Bronchial epithelial cell (primary cell): ENCODE data around the gene SEMA4A. TPM values are rescaled to one million over a fixed set of nuclear protein-coding genes. Genes with fewer than 3 reads are reported as not detected.

Experiments used
- DNase-seq: peaks from one replicate; pipeline ENCODE4 v3.0.0-alpha.2; 2010; ENCODE audit warnings: low read depth
- FAIRE-seq: peaks from 2 replicates; lab custom pipeline; 2011; peaks lifted over from hg19 to GRCh38; lab: Jason Lieb, UNC
- H3K27me3 ChIP-seq: 2 replicates; pipeline ENCODE4 v1.5.1; 2011; ENCODE audit warnings: low read length; ENCODE audit not compliant: control insufficient read depth, insufficient read depth
- H3K36me3 ChIP-seq: 2 replicates; pipeline ENCODE4 v1.5.1; 2011; ENCODE audit warnings: low read length; ENCODE audit not compliant: control insufficient read depth, insufficient read depth
- H3K4me3 ChIP-seq: 2 replicates; pipeline ENCODE4 v1.5.1; 2011; ENCODE audit warnings: mild to moderate bottlenecking, low read depth, low read length, control low read depth
- CTCF ChIP-seq: IDR thresholded peaks from 2 replicates; pipeline ENCODE4 v1.5.1; 2011; ENCODE audit warnings: mild to moderate bottlenecking, moderate library complexity, low read length, control low read depth, inconsistent platforms; ENCODE audit not compliant: insufficient read depth, severe bottlenecking
- total RNA-seq: library from RNA; depleted of rRNA; stranded (reverse); fragments of >200 nt; gene quantifications from 2 replicates; pipeline ENCODE4 v1.2.1, GENCODE V29; 2014

Gene SEMA4A
- total RNA-seq, 1 donor from 2014 or later, result 1.8 TPM

GRCh38 chr1:156108664-156109241 lies 44.6 kb upstream of the SEMA4A start:
- no peak for FAIRE-seq
- Histone ChIP-seq H3K36me3 (no peaks in the 10 kb centered on the region), H3K4me3 (no peak overlapping the region), H3K27me3 (no peaks in the 10 kb centered on the region)
- no peak for TF ChIP-seq CTCF
- DNase-seq, result no peak

GRCh38 chr1:156110252-156110651 lies 43.1 kb upstream of the SEMA4A start:
- no peak for FAIRE-seq
- DNase-seq, result no peak
- no peak for TF ChIP-seq CTCF
- H3K36me3 ChIP-seq, result no peaks in the 10 kb centered on the region
- H3K27me3 ChIP-seq, result no peaks in the 10 kb centered on the region
- no peak overlapping the region for H3K4me3 ChIP-seq

- no peak for TF ChIP-seq CTCF
- FAIRE-seq (no peak), DNase-seq (no peak)
- no peaks in the 10 kb centered on the region for H3K27me3 ChIP-seq
- no peaks in the 10 kb centered on the region for H3K36me3 ChIP-seq
- H3K4me3 ChIP-seq, result no peak overlapping the region
These were observed 41.9 kb upstream of the SEMA4A start for GRCh38 chr1:156111355-156111962.

GRCh38 chr1:156112276-156113137 lies 40.9 kb upstream of the SEMA4A start:
- Histone ChIP-seq H3K36me3 (no peaks in the 10 kb centered on the region), H3K27me3 (no peaks in the 10 kb centered on the region), H3K4me3 (no peak overlapping the region)
- no peak for DNase-seq
- TF ChIP-seq CTCF, result no peak
- FAIRE-seq, result no peak

GRCh38 chr1:156113282-156113950 lies 40.0 kb upstream of the SEMA4A start:
- no peak for DNase-seq
- TF ChIP-seq CTCF, result no peak
- H3K27me3 ChIP-seq, result no peaks in the 10 kb centered on the region
- no peaks in the 10 kb centered on the region for H3K36me3 ChIP-seq
- FAIRE-seq, result no peak
- H3K4me3 ChIP-seq, result no peak overlapping the region
